HL-60 (cell line): Measurements from ENCODE around the gene WDR27.

Experiments
- DNase-seq, 2 experiments: peaks; one replicate each; pipeline ENCODE4 v3.0.0-alpha.2; 2010 to 2020; ENCODE audit warnings: low read depth in 1 of 2, low spot score in 1 of 2
- H3K27ac ChIP-seq: fragments of 250-450 bp; sonication (Bioruptor Pico); replicated peaks from 2 replicates; pipeline ENCODE4 v1.5.1; 2020; ENCODE audit warnings: mild to moderate bottlenecking, moderate library complexity
- H3K27me3 ChIP-seq: fragments of 250-450 bp; sonication (Bioruptor Pico); 2 replicates; pipeline ENCODE4 v1.5.1; 2021; ENCODE audit warnings: mild to moderate bottlenecking, moderate library complexity; ENCODE audit not compliant: insufficient read depth, poor library complexity, severe bottlenecking
- H3K4me3 ChIP-seq: replicated peaks from 2 replicates; pipeline ENCODE4 v1.5.1; 2011; ENCODE audit warnings: mild to moderate bottlenecking, control low read depth, low read length; ENCODE audit not compliant: insufficient read depth
- GABPA ChIP-seq: IDR thresholded peaks from 2 replicates; pipeline ENCODE4 v1.6.1; 2012; ENCODE audit warnings: low read depth
- POLR2AphosphoS5 ChIP-seq: IDR thresholded peaks from 2 replicates; pipeline ENCODE4 v1.6.1; 2012; ENCODE audit warnings: low read depth
- SPI1 ChIP-seq: IDR thresholded peaks from 2 replicates; pipeline ENCODE4 v1.6.1; 2012; ENCODE audit warnings: low read depth, mild to moderate bottlenecking, borderline replicate concordance
- TF ChIP-seq, protein P1 (sequence below): IDR thresholded peaks from one replicate; pipeline ENCODE4 v1.5.1; 2011; ENCODE audit warnings: low read length, control low read depth, inconsistent platforms; ENCODE audit not compliant: insufficient read depth
- TF ChIP-seq, protein P2 (sequence below): IDR thresholded peaks from 2 replicates; pipeline ENCODE4 v1.6.1; 2012; ENCODE audit warnings: low read depth; ENCODE audit not compliant: insufficient replicate concordance

The WDR27 gene

DNA sequence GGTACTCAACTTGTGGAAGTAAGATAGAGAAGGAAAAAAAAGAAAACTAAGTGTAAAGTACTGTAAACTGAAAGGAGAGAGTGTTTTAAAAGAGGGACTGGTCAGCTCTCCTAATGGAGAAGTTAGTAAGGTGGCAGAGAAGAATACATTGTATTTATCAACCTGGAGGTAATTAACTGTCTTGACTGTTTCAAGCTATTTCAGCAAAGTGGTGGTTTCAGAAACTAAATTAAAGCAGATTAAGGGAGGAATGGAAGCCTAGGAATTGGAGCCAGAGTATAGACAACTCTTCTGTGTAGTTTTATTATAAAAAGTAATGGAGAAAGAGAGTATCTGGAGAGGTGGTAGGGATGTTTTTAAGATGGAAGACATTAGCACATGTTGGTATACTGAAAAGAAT is 25.1 kb upstream of the WDR27 start:
- DNase-seq, result no peak
- Histone ChIP-seq H3K4me3 (no peak overlapping the region), H3K27me3 (no peaks in the 10 kb centered on the region), H3K27ac (no peak overlapping the region)
- TF ChIP-seq SPI1, result no peak
- TF ChIP-seq, protein P1, sequence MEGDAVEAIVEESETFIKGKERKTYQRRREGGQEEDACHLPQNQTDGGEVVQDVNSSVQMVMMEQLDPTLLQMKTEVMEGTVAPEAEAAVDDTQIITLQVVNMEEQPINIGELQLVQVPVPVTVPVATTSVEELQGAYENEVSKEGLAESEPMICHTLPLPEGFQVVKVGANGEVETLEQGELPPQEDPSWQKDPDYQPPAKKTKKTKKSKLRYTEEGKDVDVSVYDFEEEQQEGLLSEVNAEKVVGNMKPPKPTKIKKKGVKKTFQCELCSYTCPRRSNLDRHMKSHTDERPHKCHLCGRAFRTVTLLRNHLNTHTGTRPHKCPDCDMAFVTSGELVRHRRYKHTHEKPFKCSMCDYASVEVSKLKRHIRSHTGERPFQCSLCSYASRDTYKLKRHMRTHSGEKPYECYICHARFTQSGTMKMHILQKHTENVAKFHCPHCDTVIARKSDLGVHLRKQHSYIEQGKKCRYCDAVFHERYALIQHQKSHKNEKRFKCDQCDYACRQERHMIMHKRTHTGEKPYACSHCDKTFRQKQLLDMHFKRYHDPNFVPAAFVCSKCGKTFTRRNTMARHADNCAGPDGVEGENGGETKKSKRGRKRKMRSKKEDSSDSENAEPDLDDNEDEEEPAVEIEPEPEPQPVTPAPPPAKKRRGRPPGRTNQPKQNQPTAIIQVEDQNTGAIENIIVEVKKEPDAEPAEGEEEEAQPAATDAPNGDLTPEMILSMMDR, result no peak

DNA sequence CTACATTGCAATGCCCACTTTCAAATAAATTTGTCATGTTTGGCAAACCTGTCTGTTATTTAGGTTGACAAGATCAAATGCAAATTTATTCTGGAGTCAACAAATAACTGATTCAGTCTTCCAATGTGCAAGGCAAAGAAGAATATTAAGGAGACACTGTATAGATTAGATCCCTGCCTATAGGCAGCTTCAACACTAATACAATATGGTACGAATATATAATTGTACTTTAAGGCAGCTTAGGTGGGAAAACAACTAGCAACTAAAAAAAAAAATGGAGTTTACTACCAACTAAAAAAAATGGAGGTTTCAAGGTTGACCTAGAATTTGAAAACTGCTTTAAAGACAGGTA is 24.2 kb upstream of the WDR27 start:
- no peaks in the 10 kb centered on the region for H3K27me3 ChIP-seq
- no peak overlapping the region for H3K4me3 ChIP-seq
- no peak for DNase-seq
- H3K27ac ChIP-seq, result no peak overlapping the region
- TF ChIP-seq, protein P2, sequence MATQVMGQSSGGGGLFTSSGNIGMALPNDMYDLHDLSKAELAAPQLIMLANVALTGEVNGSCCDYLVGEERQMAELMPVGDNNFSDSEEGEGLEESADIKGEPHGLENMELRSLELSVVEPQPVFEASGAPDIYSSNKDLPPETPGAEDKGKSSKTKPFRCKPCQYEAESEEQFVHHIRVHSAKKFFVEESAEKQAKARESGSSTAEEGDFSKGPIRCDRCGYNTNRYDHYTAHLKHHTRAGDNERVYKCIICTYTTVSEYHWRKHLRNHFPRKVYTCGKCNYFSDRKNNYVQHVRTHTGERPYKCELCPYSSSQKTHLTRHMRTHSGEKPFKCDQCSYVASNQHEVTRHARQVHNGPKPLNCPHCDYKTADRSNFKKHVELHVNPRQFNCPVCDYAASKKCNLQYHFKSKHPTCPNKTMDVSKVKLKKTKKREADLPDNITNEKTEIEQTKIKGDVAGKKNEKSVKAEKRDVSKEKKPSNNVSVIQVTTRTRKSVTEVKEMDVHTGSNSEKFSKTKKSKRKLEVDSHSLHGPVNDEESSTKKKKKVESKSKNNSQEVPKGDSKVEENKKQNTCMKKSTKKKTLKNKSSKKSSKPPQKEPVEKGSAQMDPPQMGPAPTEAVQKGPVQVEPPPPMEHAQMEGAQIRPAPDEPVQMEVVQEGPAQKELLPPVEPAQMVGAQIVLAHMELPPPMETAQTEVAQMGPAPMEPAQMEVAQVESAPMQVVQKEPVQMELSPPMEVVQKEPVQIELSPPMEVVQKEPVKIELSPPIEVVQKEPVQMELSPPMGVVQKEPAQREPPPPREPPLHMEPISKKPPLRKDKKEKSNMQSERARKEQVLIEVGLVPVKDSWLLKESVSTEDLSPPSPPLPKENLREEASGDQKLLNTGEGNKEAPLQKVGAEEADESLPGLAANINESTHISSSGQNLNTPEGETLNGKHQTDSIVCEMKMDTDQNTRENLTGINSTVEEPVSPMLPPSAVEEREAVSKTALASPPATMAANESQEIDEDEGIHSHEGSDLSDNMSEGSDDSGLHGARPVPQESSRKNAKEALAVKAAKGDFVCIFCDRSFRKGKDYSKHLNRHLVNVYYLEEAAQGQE, result no peak
- TF ChIP-seq SPI1 (no peak), POLR2AphosphoS5 (no peak), GABPA (no peak)
- TF ChIP-seq, protein P1, result no peak

DNA sequence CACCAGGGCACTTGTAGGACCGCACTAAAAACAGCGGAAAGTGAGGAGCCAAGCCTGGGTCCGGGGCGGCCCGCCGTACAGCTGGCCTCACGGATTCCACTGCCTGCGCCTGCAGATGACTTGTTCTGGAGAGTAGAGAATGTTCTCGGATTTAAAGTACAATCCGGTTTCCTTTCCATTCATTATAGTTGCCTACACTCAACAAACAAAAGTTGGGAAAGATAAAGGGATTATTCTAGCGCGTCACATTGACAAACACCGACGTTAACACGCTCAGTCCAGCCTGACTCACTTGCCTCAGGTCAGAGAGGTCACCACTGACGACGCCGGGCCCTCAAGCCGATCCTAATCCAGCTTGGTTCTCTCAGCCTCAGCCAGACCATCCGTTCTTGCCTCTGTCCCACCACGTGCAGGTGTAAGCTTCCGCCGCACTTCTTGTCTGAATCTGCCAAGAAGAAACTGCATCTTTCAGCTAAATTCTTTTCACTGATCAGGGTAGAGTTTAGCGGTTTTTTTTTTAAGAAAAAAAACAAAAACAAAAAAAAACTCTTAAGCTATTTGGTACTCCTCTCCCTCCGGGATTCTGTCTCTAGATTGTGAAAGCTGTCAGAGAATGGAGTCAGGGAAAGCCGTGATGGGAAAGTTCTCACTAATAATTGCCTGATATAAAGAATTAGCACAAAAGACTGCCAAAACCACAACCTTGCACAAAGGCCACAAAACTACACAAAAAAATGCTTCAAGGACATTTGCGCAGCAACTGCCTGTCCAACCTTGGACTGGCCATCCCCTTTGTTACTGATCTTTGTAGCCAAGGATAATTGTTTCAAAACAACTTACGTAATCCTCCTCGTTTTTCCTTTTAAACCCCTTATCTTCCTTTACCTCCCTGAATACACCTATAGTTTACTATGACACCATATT is 23.6 kb upstream of the WDR27 start:
- no peaks in the 10 kb centered on the region for H3K27me3 ChIP-seq
- peak in 1 of 2 experiments; percentile 9 for DNase-seq
- H3K4me3 ChIP-seq, result peak overlapping the region; percentile 61
- TF ChIP-seq, protein P1, result no peak
- no peak; the same call in 1 of the 2 replicates for TF ChIP-seq POLR2AphosphoS5
- TF ChIP-seq, protein P2, result no peak
- TF ChIP-seq SPI1, result no peak
- TF ChIP-seq GABPA, result no peak
- peak overlapping the region; percentile 81 for H3K27ac ChIP-seq
